Endothelial cell of umbilical vein (primary cell): ENCODE measurements around the gene RCOR2. TPM values are rescaled to one million over a fixed set of nuclear protein-coding genes. Genes with fewer than 3 reads are reported as not detected.
"Not testable (repeated sequence)": the region's sequence is repeated elsewhere in the genome, so short reads cannot be mapped to it uniquely, and the experiment has no call there.

Experiments
- BruUV-seq: library from RNA; stranded (reverse); fragments of 400-500 nt; replicated peaks from 2 replicates; lab custom pipeline; 2021; lab: Mats Ljungman, UMichigan
- CTCF ChIA-PET: fragments of 300-600, 350-600 bp; sonication (Branson Sonifier 250); formaldehyde crosslinking; loops from one replicate; lab custom pipeline; 2021; ENCODE audit warnings: antibody characterized with exemption, inconsistent platforms; lab: Charles Lee
- POLR2A ChIA-PET: fragments of 300-600, 350-600 bp; sonication (Branson Sonifier 250); formaldehyde crosslinking; loops from one replicate; lab custom pipeline; 2021; ENCODE audit warnings: antibody characterized with exemption, inconsistent platforms; lab: Charles Lee
- DNase-seq: peaks from one replicate; pipeline ENCODE4 v3.0.0-alpha.2; 2011; ENCODE audit warnings: low read depth, low spot score
- FAIRE-seq: peaks from 2 replicates; lab custom pipeline; 2011; peaks lifted over from hg19 to GRCh38; lab: Jason Lieb, UNC
- H2AFZ ChIP-seq: 2 replicates; pipeline ENCODE4 v1.6.0; 2012; ENCODE audit warnings: low read depth, low read length, control low read depth, inconsistent platforms
- H3K27ac ChIP-seq: 2 replicates; pipeline ENCODE4 v1.5.1; 2011; ENCODE audit warnings: low read depth, mild to moderate bottlenecking, control low read depth, low read length, moderate library complexity; ENCODE audit not compliant: insufficient read depth
- H3K27me3 ChIP-seq, 2 experiments: 2 replicates each; pipeline versions ENCODE4 v1.6.0 to v1.6.1; 2011; ENCODE audit warnings: low read length in 2 of 2, mixed read lengths in 1 of 2; ENCODE audit not compliant: control insufficient read depth in 2 of 2, insufficient read depth in 2 of 2
- H3K36me3 ChIP-seq, 2 experiments: 2 replicates in 1 of 2; 3 replicates in 1 of 2; pipeline ENCODE4 v1.5.1; 2011; ENCODE audit warnings: low read length in 2 of 2, mild to moderate bottlenecking in 1 of 2, moderate library complexity in 1 of 2; ENCODE audit not compliant: control insufficient read depth in 2 of 2, insufficient read depth in 2 of 2; ENCODE audit errors: extremely low read depth in 1 of 2
- H3K4me1 ChIP-seq: 3 replicates; pipeline ENCODE4 v1.5.1; 2011; ENCODE audit warnings: mild to moderate bottlenecking, low read length; ENCODE audit not compliant: control insufficient read depth, insufficient read depth; ENCODE audit errors: extremely low read depth
- H3K4me2 ChIP-seq: 2 replicates; pipeline ENCODE4 v1.6.1; 2011; ENCODE audit warnings: low read length, control low read depth, mixed read lengths; ENCODE audit not compliant: insufficient read depth
- H3K4me3 ChIP-seq, 3 experiments: fragments of 200-600 bp in 1 of 3; sonication (generic), shearing (Covaris generic) in 1 of 3; replicated peaks in 1 of 3; 2 replicates each; pipeline ENCODE4 v1.5.1; 2011 to 2016; ENCODE audit warnings: control low read depth in 3 of 3, low read length in 3 of 3, mild to moderate bottlenecking in 2 of 3, inconsistent platforms in 1 of 3, low read depth in 1 of 3, moderate library complexity in 1 of 3; ENCODE audit not compliant: insufficient read depth in 1 of 3
- H3K79me2 ChIP-seq: 2 replicates; pipeline ENCODE4 v1.6.0; 2012; ENCODE audit warnings: low read length, inconsistent platforms; ENCODE audit not compliant: control insufficient read depth, insufficient read depth
- H3K9ac ChIP-seq: replicated peaks from 2 replicates; pipeline ENCODE3; 2011; ENCODE audit warnings: low read length, control low read depth; ENCODE audit not compliant: insufficient read depth; ENCODE audit errors: extremely low read depth
- H3K9me1 ChIP-seq: replicated peaks from 3 replicates; pipeline ENCODE4 v1.6.0; 2011; ENCODE audit warnings: mild to moderate bottlenecking, low read length; ENCODE audit not compliant: control insufficient read depth, insufficient read depth; ENCODE audit errors: extremely low read depth
- H3K9me3 ChIP-seq: replicated peaks from 2 replicates; pipeline ENCODE4 v1.5.1; 2012; ENCODE audit warnings: low read length, inconsistent platforms; ENCODE audit not compliant: control insufficient read depth, insufficient read depth
- H4K20me1 ChIP-seq: replicated peaks from 2 replicates; pipeline ENCODE3; 2011; ENCODE audit warnings: mild to moderate bottlenecking, low read length; ENCODE audit not compliant: control insufficient read depth, insufficient read depth; ENCODE audit errors: extremely low read depth
- EZH2 ChIP-seq: IDR thresholded peaks from 2 replicates; pipeline ENCODE4 v1.6.1; 2012; ENCODE audit warnings: borderline replicate concordance, low read depth, mild to moderate bottlenecking, moderate library complexity, low read length, inconsistent platforms; ENCODE audit not compliant: severe bottlenecking
- FOS ChIP-seq: IDR thresholded peaks from 2 replicates; pipeline ENCODE4 v1.6.1; 2011; ENCODE audit warnings: mild to moderate bottlenecking, low read length, moderate library complexity, borderline replicate concordance; ENCODE audit not compliant: insufficient read depth
- GATA2 ChIP-seq: IDR thresholded peaks from 2 replicates; pipeline ENCODE4 v1.7.0; 2011; ENCODE audit warnings: low read depth, mild to moderate bottlenecking, moderate library complexity, mixed read lengths, low read length; ENCODE audit not compliant: insufficient read length, insufficient read depth
- JUN ChIP-seq: IDR thresholded peaks from 2 replicates; pipeline ENCODE4 v1.6.1; 2011; ENCODE audit warnings: borderline replicate concordance, low read depth; ENCODE audit not compliant: insufficient read length, insufficient read depth
- MYC ChIP-seq: IDR thresholded peaks from one replicate; pipeline ENCODE4 v1.6.1; 2011; ENCODE audit warnings: mild to moderate bottlenecking, low read depth, low read length
- POLR2A ChIP-seq: IDR thresholded peaks from 2 replicates; pipeline ENCODE4 v1.6.1; 2012; ENCODE audit warnings: low read depth, mild to moderate bottlenecking, control low read depth, low read length
- POLR2AphosphoS5 ChIP-seq: IDR thresholded peaks from 2 replicates; pipeline ENCODE4 v1.6.1; 2012; ENCODE audit warnings: low read depth, mild to moderate bottlenecking, control low read depth, low read length, moderate library complexity; ENCODE audit not compliant: insufficient read depth
- dilution Hi-C: fragments of 300-500 bp; cut with MboI; formaldehyde crosslinking; loops from one replicate; pipeline ENCODE4 v1.15.0; 2019; ENCODE audit warnings: low sequenced_read_pairs; ENCODE audit not compliant: extremely low pct_ligation_motif_present
- intact Hi-C: fragments of 100-400 bp; cut with micrococcal nuclease; formaldehyde crosslinking; loops from one replicate; pipeline ENCODE4 v1.10.0; 2022
- polyA plus RNA-seq, 4 experiments: library from polyadenylated mRNA; depleted of rRNA in 3 of 4; stranded (reverse) in 3 of 4; unstranded in 1 of 4; fragments of >200 nt; gene quantifications; 2 replicates each; pipeline versions ENCODE4 v1.2.1 to v1.2.3, GENCODE V29; 2011 to 2012; ENCODE audit warnings: missing spikeins in 1 of 4
- total RNA-seq: library from RNA; stranded (reverse); gene quantifications from 2 replicates; pipeline ENCODE4 v1.2.3, GENCODE V29; 2021
- TF ChIP-seq, protein P1 (sequence below), 2 donors: IDR thresholded peaks; 1 replicate in 1 of 2; 2 replicates in 1 of 2; pipeline ENCODE4 v1.5.1; 2011; ENCODE audit warnings: low read length in 2 of 2, mild to moderate bottlenecking in 2 of 2, moderate library complexity in 2 of 2, control low read depth in 1 of 2, inconsistent platforms in 1 of 2, low read depth in 1 of 2; ENCODE audit not compliant: insufficient read depth in 1 of 2; ENCODE audit errors: extremely low read depth in 1 of 2
- TF ChIP-seq, protein P2 (sequence below): IDR thresholded peaks from 2 replicates; pipeline ENCODE4 v1.6.1; 2011; ENCODE audit not compliant: insufficient read depth, insufficient read length

RCOR2 gene
- total and polyA plus RNA-seq, 2 donors (not counting 3 experiments of a cell fraction or from before 2014, with no cell fraction given), result 0.13 to 0.63 TPM

GRCh38 chr11:63966444-63966843 is 49.5 kb upstream of the RCOR2 start:
- Histone ChIP-seq H2AFZ (no peak overlapping the region), H3K36me3 (no peaks in the 10 kb centered on the region), H3K27me3 (peaks cover 0 to 2% of the 10 kb centered on the region in 2 experiments), H3K4me3 (no peak overlapping the region), H3K4me1 (no peaks in the 10 kb centered on the region), H3K79me2 (no peaks in the 10 kb centered on the region), H3K9me1 (no peaks in the 10 kb centered on the region), H3K27ac (no peak overlapping the region), H3K9ac (no peak overlapping the region), H4K20me1 (no peaks in the 10 kb centered on the region), H3K9me3 (no peaks in the 10 kb centered on the region), H3K4me2 (no peak overlapping the region)
- no peak for FAIRE-seq
- POLR2A ChIA-PET, result no interaction called here
- BruUV-seq, result no TSS peak
- dilution Hi-C loops, result no loop called here
- TF ChIP-seq JUN, result no peak
- TF ChIP-seq MYC, result no peak
- TF ChIP-seq, protein P1, sequence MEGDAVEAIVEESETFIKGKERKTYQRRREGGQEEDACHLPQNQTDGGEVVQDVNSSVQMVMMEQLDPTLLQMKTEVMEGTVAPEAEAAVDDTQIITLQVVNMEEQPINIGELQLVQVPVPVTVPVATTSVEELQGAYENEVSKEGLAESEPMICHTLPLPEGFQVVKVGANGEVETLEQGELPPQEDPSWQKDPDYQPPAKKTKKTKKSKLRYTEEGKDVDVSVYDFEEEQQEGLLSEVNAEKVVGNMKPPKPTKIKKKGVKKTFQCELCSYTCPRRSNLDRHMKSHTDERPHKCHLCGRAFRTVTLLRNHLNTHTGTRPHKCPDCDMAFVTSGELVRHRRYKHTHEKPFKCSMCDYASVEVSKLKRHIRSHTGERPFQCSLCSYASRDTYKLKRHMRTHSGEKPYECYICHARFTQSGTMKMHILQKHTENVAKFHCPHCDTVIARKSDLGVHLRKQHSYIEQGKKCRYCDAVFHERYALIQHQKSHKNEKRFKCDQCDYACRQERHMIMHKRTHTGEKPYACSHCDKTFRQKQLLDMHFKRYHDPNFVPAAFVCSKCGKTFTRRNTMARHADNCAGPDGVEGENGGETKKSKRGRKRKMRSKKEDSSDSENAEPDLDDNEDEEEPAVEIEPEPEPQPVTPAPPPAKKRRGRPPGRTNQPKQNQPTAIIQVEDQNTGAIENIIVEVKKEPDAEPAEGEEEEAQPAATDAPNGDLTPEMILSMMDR (IDR thresholded peaks at IDR 0.05; ENCODE audit: extremely low read depth in 1 of 2, insufficient read depth in 1 of 2, low read depth in 1 of 2, low read length in 2 of 2), result no peak
- no peak for TF ChIP-seq EZH2
- TF ChIP-seq GATA2, result no peak
- TF ChIP-seq, protein P2, sequence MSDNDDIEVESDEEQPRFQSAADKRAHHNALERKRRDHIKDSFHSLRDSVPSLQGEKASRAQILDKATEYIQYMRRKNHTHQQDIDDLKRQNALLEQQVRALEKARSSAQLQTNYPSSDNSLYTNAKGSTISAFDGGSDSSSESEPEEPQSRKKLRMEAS, result no peak
- TF ChIP-seq FOS, result no peak
- TF ChIP-seq POLR2A, result no peak
- no peak for TF ChIP-seq POLR2AphosphoS5
- intact Hi-C loops, result no loop called here
- CTCF ChIA-PET, result interaction anchor here (0.6 to 1.4 kb wide), 2 partner anchors 21 to 41 kb away, joined by 3 to 6 read pairs; no protein-coding TSS in a partner anchor
- no peak for DNase-seq

- FAIRE-seq, BruUV-seq, H3K9me1 ChIP-seq, H4K20me1 ChIP-seq, POLR2A ChIA-PET, H3K4me3 ChIP-seq, H3K36me3 ChIP-seq, intact Hi-C loops, H3K27me3 ChIP-seq, H3K9me3 ChIP-seq, H3K79me2 ChIP-seq, H3K4me1 ChIP-seq, dilution Hi-C loops, DNase-seq, H3K9ac ChIP-seq, H3K4me2 ChIP-seq, H3K27ac ChIP-seq, H2AFZ ChIP-seq: not testable (repeated sequence)
- CTCF ChIA-PET, result interaction anchor here (1.0 kb wide), 1 partner anchor 10 kb away, joined by 3 read pairs; no protein-coding TSS in a partner anchor
Measured at GRCh38 chr11:63963895-63964294, 46.9 kb upstream of the RCOR2 start.
